H54 (cell line): ENCODE measurements around the gene KCNK5.

Experiments
- DNase-seq: peaks from one replicate; pipeline ENCODE4 v3.0.0; 2011; ENCODE audit warnings: low spot score, mixed read lengths; ENCODE audit not compliant: insufficient read length
- FAIRE-seq: peaks from 3 replicates; lab custom pipeline; 2011; peaks lifted over from hg19 to GRCh38; lab: Jason Lieb, UNC
- POLR2A ChIP-seq: IDR thresholded peaks from 2 replicates; pipeline ENCODE4 v1.6.1; 2011; ENCODE audit warnings: low read depth, mild to moderate bottlenecking, low read length

KCNK5 gene, protein sequence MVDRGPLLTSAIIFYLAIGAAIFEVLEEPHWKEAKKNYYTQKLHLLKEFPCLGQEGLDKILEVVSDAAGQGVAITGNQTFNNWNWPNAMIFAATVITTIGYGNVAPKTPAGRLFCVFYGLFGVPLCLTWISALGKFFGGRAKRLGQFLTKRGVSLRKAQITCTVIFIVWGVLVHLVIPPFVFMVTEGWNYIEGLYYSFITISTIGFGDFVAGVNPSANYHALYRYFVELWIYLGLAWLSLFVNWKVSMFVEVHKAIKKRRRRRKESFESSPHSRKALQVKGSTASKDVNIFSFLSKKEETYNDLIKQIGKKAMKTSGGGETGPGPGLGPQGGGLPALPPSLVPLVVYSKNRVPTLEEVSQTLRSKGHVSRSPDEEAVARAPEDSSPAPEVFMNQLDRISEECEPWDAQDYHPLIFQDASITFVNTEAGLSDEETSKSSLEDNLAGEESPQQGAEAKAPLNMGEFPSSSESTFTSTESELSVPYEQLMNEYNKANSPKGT

GRCh38 chr6:39228992-39229767 lies at the start of gene KCNK5:
KCNK5 (minus strand) TSS chr6:39229475; CDS start chr6:39229111, 364 bp downstream.
- no peak for TF ChIP-seq POLR2A
- FAIRE-seq (no peak), DNase-seq (no peak)

GRCh38 chr6:39276379-39276995 lies 47.2 kb upstream of the KCNK5 start:
- DNase-seq (no peak), FAIRE-seq (no peak)
- TF ChIP-seq POLR2A, result no peak

DNA sequence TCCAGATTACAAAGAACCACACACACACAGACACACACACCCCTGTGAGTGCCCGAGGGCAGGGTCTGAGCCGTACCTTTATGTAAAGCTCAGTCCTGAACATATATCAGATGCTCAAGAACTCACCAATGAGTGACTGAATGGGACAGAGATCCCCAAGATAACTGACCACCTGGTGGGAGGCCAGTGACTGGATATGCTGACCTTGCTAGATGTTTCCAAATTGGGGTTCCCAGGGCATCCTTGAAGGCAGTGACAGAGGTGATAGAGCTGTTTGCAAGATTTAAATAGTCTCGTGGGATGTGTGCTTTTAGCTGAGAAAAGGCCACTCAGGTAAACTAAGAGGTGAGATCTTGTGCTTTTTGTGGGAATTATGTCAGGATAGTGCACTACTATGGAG lies 45.6 kb upstream of the KCNK5 start:
- FAIRE-seq, result no peak
- no peak for TF ChIP-seq POLR2A
- no peak for DNase-seq

GRCh38 chr6:39274471-39274870 lies 45.2 kb upstream of the KCNK5 start:
- no peak for TF ChIP-seq POLR2A
- FAIRE-seq (no peak), DNase-seq (no peak)

DNA sequence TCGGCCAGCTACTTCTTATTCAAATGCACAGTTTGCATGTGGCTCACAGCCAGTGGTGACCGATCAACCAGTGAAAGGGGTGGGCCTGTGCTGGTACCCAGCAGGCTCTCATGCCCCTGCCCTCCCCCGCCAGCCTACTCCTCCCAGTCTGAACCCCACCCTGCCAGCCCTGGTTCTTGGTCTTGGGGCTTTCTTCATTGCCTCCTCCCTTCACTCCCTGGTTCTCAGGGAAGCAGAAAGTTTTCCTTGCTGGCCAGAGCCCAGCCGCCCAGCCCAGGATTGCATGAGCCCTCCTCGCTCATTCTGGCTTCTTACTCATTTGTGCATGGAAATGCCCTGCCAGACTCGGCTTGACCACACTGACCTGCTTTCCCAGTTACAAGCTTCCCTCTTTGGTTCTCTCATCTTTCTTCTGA lies 44.1 kb upstream of the KCNK5 start:
- TF ChIP-seq POLR2A, result no peak
- DNase-seq, result no peak
- no peak for FAIRE-seq

- no peak for FAIRE-seq
- DNase-seq, result no peak
- no peak for TF ChIP-seq POLR2A
Observed at GRCh38 chr6:39269961-39270360, 40.7 kb upstream of the KCNK5 start.

GRCh38 chr6:39268721-39269120 lies 39.4 kb upstream of the KCNK5 start:
- FAIRE-seq (no peak), DNase-seq (no peak)
- TF ChIP-seq POLR2A, result no peak

DNA sequence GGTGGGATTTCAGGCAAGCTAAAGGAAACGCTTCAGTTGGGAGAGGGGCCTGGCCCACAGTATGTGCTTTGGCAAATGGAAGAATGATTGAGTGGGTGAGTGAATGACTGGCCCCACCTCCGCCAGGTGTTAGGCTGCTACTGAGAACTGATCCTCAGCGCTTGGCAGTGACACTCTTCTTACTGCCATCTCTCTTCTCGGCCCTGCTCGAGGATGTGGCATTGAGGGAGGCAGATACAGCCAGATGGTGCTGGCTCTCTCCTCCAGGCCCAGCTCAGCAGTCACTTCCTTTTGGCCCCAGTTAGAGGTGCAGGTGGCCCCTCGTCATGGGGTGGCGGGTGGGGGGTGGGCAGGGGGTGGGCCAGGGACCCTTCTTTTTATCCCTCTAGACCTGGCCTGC lies 38.9 kb upstream of the KCNK5 start:
- no peak for TF ChIP-seq POLR2A
- DNase-seq (no peak), FAIRE-seq (no peak)

GRCh38 chr6:39266782-39267355 lies 37.6 kb upstream of the KCNK5 start:
- TF ChIP-seq POLR2A, result no peak
- no peak for FAIRE-seq
- DNase-seq, result no peak

GRCh38 chr6:39266375-39266774 lies 37.1 kb upstream of the KCNK5 start:
- FAIRE-seq, result no peak
- no peak for TF ChIP-seq POLR2A
- DNase-seq, result no peak

- no peak for TF ChIP-seq POLR2A
- DNase-seq (no peak), FAIRE-seq (no peak)
Observed at GRCh38 chr6:39263303-39264037, 34.2 kb upstream of the KCNK5 start.

DNA sequence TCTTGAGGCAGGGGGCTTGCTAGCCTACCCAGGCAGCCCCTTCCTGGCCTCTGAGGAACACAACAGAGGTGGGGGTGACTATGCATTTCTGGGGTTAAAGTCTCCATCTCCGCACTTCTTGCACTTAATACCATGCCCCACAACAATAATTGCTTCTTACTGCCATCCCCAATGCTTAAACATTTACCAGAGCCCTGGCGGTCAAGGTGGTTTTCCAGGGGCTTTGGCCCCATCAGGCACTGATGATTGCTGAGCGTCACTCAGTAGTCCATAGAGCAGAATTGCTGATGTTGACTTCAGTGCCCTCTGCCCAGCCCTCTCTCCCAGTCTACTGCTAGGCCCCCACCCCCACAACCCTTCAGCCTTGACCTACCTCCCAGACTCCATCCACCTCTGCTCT lies 32.5 kb upstream of the KCNK5 start:
- TF ChIP-seq POLR2A, result no peak
- DNase-seq (no peak), FAIRE-seq (no peak)

DNA sequence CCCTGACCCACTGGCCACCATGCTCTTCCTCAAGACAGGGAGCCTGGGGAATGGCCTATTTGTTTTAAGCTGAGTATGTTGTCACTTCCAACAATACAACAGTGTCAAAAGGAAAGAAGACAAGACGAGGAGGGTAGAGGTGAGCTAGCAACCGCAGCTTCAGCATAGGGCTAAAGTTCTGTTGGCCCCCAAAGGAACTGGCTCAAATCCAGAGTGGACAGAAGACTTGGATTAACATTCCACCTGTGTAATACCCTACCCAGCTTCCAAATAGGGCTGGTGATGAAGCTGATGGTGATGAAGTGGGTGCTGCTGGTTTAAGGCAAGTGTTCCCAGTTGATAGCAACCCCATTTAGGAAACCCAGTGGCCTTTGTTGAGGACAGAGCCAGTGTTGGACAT lies 31.7 kb upstream of the KCNK5 start:
- TF ChIP-seq POLR2A, result no peak
- DNase-seq (no peak), FAIRE-seq (no peak)
